ENCODE data around the gene SMARCC1. TPM values are rescaled to one million over a fixed set of nuclear protein-coding genes. Genes with fewer than 3 reads are reported as not detected.

Gene SMARCC1
- total and polyA plus RNA-seq, 7 donors, result 10.7 to 54.3 (median 31.9) TPM

- no peak for ATAC-seq
- H3K27ac ChIP-seq, result no peak overlapping the region
- WGBS, 3 donors, result 59 to 66% (median 59%) methylated on average over 1 of the region's 1 CpG
- H3K9me3 ChIP-seq, result no peaks in the 10 kb centered on the region
- peaks cover 0 to 99% of the 10 kb centered on the region in 2 donors for H3K36me3 ChIP-seq (ENCODE audit: insufficient read depth in 1 of 2, low read depth in 1 of 2)
- no peaks in the 10 kb centered on the region for H3K27me3 ChIP-seq (ENCODE audit: insufficient read depth in 3 of 3, low read length in 2 of 3)
- H3K4me1 ChIP-seq, result no peaks in the 10 kb centered on the region
- intact Hi-C loops (cut with DNase I), result no loop called here
- no peak for TF ChIP-seq CTCF (IDR thresholded peaks at IDR 0.05)
- DNase-seq, result no peak
- H3K4me3 ChIP-seq, result no peak overlapping the region
These were observed 76.3 kb downstream of the SMARCC1 start for GRCh38 chr3:47705391-47705790.

GRCh38 chr3:47704237-47704612 is 77.5 kb downstream of the SMARCC1 start:
- 98 to 100% (median 99%) methylated on average over 3 of the region's 3 CpGs for WGBS, 3 donors
- Histone ChIP-seq H3K27ac (no peak overlapping the region), H3K4me3 (no peak overlapping the region), H3K36me3 (ENCODE audit: insufficient read depth in 1 of 2, low read depth in 1 of 2) (peaks cover 0 to 99% of the 10 kb centered on the region in 2 donors), H3K9me3 (no peaks in the 10 kb centered on the region), H3K4me1 (no peaks in the 10 kb centered on the region), H3K27me3 (ENCODE audit: insufficient read depth in 3 of 3, low read length in 2 of 3) (no peaks in the 10 kb centered on the region)
- ATAC-seq, result no peak
- no peak for TF ChIP-seq CTCF (IDR thresholded peaks at IDR 0.05)
- no peak for DNase-seq
- intact Hi-C loops (cut with DNase I), result no loop called here

GRCh38 chr3:47701388-47701787 is 80.3 kb downstream of the SMARCC1 start:
- DNase-seq, result no peak
- H3K36me3 ChIP-seq (ENCODE audit: insufficient read depth in 1 of 2, low read depth in 1 of 2), result peaks cover 2 to 92% of the 10 kb centered on the region in 2 donors
- H3K4me3 ChIP-seq, result no peak overlapping the region
- ATAC-seq, result no peak
- no peak for TF ChIP-seq CTCF (IDR thresholded peaks at IDR 0.05)
- H3K9me3 ChIP-seq, result no peaks in the 10 kb centered on the region
- WGBS, 3 donors, result 95 to 96% (median 95%) methylated on average over 11 of the region's 11 CpGs
- no peak overlapping the region for H3K27ac ChIP-seq
- no peaks in the 10 kb centered on the region for H3K4me1 ChIP-seq
- H3K27me3 ChIP-seq (ENCODE audit: insufficient read depth in 3 of 3, low read length in 2 of 3), result no peaks in the 10 kb centered on the region
- intact Hi-C loops (cut with DNase I), result no loop called here

GRCh38 chr3:47692158-47692557 is 89.5 kb downstream of the SMARCC1 start:
- Histone ChIP-seq H3K36me3 (ENCODE audit: insufficient read depth in 1 of 2, low read depth in 1 of 2) (peaks cover 2 to 94% of the 10 kb centered on the region in 2 donors), H3K27ac (no peak overlapping the region), H3K27me3 (ENCODE audit: insufficient read depth in 3 of 3, low read length in 2 of 3) (no peaks in the 10 kb centered on the region), H3K9me3 (no peaks in the 10 kb centered on the region), H3K4me3 (no peak overlapping the region), H3K4me1 (no peaks in the 10 kb centered on the region)
- TF ChIP-seq CTCF (IDR thresholded peaks at IDR 0.05), result no peak
- intact Hi-C loops (cut with DNase I), result no loop called here
- no peak for ATAC-seq
- DNase-seq, result no peak

DNA sequence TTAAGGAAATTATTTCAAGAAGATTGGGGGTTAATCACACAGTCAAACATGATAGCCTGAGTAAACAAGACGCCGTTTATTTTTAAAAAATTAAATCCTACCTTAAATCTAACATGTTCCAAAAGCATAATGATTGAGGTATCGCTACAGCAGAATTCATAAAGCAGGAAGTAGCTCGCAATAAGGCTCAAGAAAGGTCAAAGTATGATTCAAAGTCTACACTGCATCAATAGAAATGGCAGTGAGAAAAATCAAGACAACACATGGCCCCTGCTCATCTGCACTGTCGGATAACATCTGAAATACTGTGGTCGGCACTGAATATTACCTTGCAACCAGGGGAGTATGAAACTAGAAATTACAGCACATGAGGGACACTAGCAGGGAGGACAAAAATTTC is 93.2 kb downstream of the SMARCC1 start:
- no peak for DNase-seq
- WGBS, 3 donors, result 92 to 95% (median 94%) methylated on average over 6 of the region's 6 CpGs
- TF ChIP-seq CTCF (IDR thresholded peaks at IDR 0.05), result no peak
- Histone ChIP-seq H3K36me3 (ENCODE audit: insufficient read depth in 1 of 2, low read depth in 1 of 2) (peaks cover 0 to 98% of the 10 kb centered on the region in 2 donors), H3K4me3 (no peak overlapping the region), H3K27me3 (ENCODE audit: insufficient read depth in 3 of 3, low read length in 2 of 3) (no peaks in the 10 kb centered on the region), H3K9me3 (no peaks in the 10 kb centered on the region), H3K27ac (no peak overlapping the region), H3K4me1 (no peaks in the 10 kb centered on the region)
- ATAC-seq, result no peak
- intact Hi-C loops (cut with DNase I), result no loop called here
